GM21515 (cell line): Measurements from ENCODE around the gene MAP3K7CL.
"Not testable (repeated sequence)": the region's sequence is repeated elsewhere in the genome, so short reads cannot be mapped to it uniquely, and the experiment has no call there.

ENCODE experiments used
- ATAC-seq: cut with Tn5 transposase; IDR thresholded peaks from one replicate; pipeline ENCODE4 v1.9.1; 2021; ENCODE audit not compliant: unreplicated experiment

The MAP3K7CL gene

GRCh38 chr21:29166853-29167252, 36.4 kb downstream of the MAP3K7CL start:
- no peak for ATAC-seq

GRCh38 chr21:29167481-29167880, 37.0 kb downstream of the MAP3K7CL start:
- ATAC-seq: not testable (repeated sequence)

- no peak for ATAC-seq
These were observed 38.5 kb downstream of the MAP3K7CL start for GRCh38 chr21:29168891-29169315.

GRCh38 chr21:29170944-29171343, 40.5 kb downstream of the MAP3K7CL start:
- ATAC-seq: no peak

- no peak for ATAC-seq
These were observed 41.8 kb downstream of the MAP3K7CL start for GRCh38 chr21:29172282-29172681.

- ATAC-seq: no peak
These were observed 44.2 kb downstream of the MAP3K7CL start for GRCh38 chr21:29174607-29175013.

- no peak for ATAC-seq
These were observed 45.1 kb downstream of the MAP3K7CL start for GRCh38 chr21:29175408-29176134.

- ATAC-seq: no peak
These were observed 46.2 kb downstream of the MAP3K7CL start for GRCh38 chr21:29176471-29177120.

GRCh38 chr21:29177800-29178199, 47.4 kb downstream of the MAP3K7CL start:
- no peak for ATAC-seq

GRCh38 chr21:29178926-29179325, 48.5 kb downstream of the MAP3K7CL start:
- ATAC-seq: no peak

GRCh38 chr21:29179503-29179902, 49.1 kb downstream of the MAP3K7CL start:
- no peak for ATAC-seq

- peak; percentile 69 for ATAC-seq
These were observed 51.5 kb downstream of the MAP3K7CL start for GRCh38 chr21:29181799-29182470.

GRCh38 chr21:29182691-29183092, 52.2 kb downstream of the MAP3K7CL start:
- no peak for ATAC-seq

GRCh38 chr21:29184037-29184436, 53.6 kb downstream of the MAP3K7CL start:
- ATAC-seq: no peak

GRCh38 chr21:29185172-29185571, 54.7 kb downstream of the MAP3K7CL start:
- no peak for ATAC-seq

GRCh38 chr21:29185633-29186032, 55.2 kb downstream of the MAP3K7CL start:
- ATAC-seq: no peak

GRCh38 chr21:29186246-29186645, 55.8 kb downstream of the MAP3K7CL start:
- ATAC-seq: no peak

- no peak for ATAC-seq
These were observed 57.5 kb downstream of the MAP3K7CL start for GRCh38 chr21:29187944-29188343.

- ATAC-seq: no peak
These were observed 58.9 kb downstream of the MAP3K7CL start for GRCh38 chr21:29189353-29189752.

GRCh38 chr21:29190923-29191331, 60.5 kb downstream of the MAP3K7CL start:
- no peak for ATAC-seq

GRCh38 chr21:29193072-29193471, 62.6 kb downstream of the MAP3K7CL start:
- ATAC-seq: no peak

GRCh38 chr21:29193901-29194300, 63.5 kb downstream of the MAP3K7CL start:
- ATAC-seq: no peak
